ENCODE data around the gene LAMA2. TPM values are rescaled to one million over a fixed set of nuclear protein-coding genes. Genes with fewer than 3 reads are reported as not detected.
"Not testable (repeated sequence)": the region's sequence is repeated elsewhere in the genome, so short reads cannot be mapped to it uniquely, and the experiment has no call there.

LAMA2 gene
- total RNA-seq, 4 donors from 2014 or later: 15.4 to 55.3 (median 38.7) TPM

DNA sequence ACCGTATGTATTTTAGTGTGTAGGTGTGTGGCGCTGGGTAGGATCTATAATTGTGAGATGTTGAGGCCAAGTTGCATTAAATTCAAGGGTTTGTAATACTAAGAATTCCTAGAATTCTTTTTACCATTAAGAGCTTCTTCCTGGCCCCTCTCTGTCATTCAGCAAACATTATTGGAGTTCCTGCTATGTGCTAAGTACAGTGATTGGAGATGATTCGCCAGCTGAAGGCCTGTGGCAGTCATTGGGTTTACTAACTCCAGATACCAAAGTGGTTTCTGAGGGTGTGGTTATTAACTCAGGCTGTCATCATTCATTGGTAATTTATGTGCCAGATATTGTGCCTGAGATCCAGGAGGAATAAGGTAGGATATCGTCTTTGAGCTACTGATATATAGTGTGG is 167.1 kb downstream of the LAMA2 start:
- Histone ChIP-seq H3K27ac (no peak overlapping the region), H3K4me3 (no peak overlapping the region), H3K27me3 (no peaks in the 10 kb centered on the region), H3K4me1 (no peaks in the 10 kb centered on the region), H3K9me3 (no peaks in the 10 kb centered on the region), H3K36me3 (no peaks in the 10 kb centered on the region)
- no peak for TF ChIP-seq POLR2A (IDR thresholded peaks at IDR 0.05)
- no peak for TF ChIP-seq CTCF (IDR thresholded peaks at IDR 0.05)
- DNase-seq: no peak

DNA sequence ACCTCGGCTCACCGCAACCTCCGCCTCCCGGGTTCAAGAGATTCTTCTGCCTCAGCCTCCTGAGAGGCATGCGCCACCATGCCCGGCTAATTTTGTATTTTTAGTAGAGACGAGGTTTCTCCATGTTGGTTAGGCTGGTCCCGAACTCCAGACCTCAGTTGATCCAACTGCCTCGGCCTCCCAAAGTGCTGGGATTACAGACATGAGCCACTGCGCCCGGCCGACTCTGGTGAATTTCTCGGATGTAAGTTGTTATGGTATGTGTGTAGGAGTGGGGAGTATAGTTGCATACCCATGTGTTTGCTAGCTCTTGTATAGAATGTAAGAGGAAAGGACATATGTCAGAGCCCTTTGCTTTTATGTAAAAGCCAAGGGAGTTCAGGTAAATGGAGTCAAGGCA is 170.2 kb downstream of the LAMA2 start:
- not testable (repeated sequence) for H3K9me3 ChIP-seq, H3K27me3 ChIP-seq, H3K4me3 ChIP-seq, H3K36me3 ChIP-seq, DNase-seq, H3K4me1 ChIP-seq, H3K27ac ChIP-seq

GRCh38 chr6:129055796-129056195 is 172.9 kb downstream of the LAMA2 start:
- DNase-seq: no peak
- Histone ChIP-seq H3K27me3 (no peaks in the 10 kb centered on the region), H3K36me3 (no peaks in the 10 kb centered on the region), H3K9me3 (no peaks in the 10 kb centered on the region), H3K4me1 (no peaks in the 10 kb centered on the region), H3K4me3 (no peak overlapping the region), H3K27ac (no peak overlapping the region)
- TF ChIP-seq CTCF (IDR thresholded peaks at IDR 0.05) (no peak), POLR2A (IDR thresholded peaks at IDR 0.05) (no peak)

- Histone ChIP-seq H3K4me3 (no peak overlapping the region), H3K4me1 (no peaks in the 10 kb centered on the region), H3K27ac (no peak overlapping the region), H3K9me3 (no peaks in the 10 kb centered on the region), H3K27me3 (no peaks in the 10 kb centered on the region), H3K36me3 (no peaks in the 10 kb centered on the region)
- no peak for DNase-seq
- no peak for TF ChIP-seq CTCF (IDR thresholded peaks at IDR 0.05)
- TF ChIP-seq POLR2A (IDR thresholded peaks at IDR 0.05): no peak
Observed at GRCh38 chr6:129059650-129060049, 176.7 kb downstream of the LAMA2 start.

- Histone ChIP-seq H3K27ac (no peak overlapping the region), H3K9me3 (no peaks in the 10 kb centered on the region), H3K36me3 (no peaks in the 10 kb centered on the region), H3K4me1 (no peaks in the 10 kb centered on the region), H3K27me3 (no peaks in the 10 kb centered on the region), H3K4me3 (no peak overlapping the region)
- TF ChIP-seq CTCF (IDR thresholded peaks at IDR 0.05) (no peak), POLR2A (IDR thresholded peaks at IDR 0.05) (no peak)
- DNase-seq: no peak
Observed at GRCh38 chr6:129069006-129069405, 186.1 kb downstream of the LAMA2 start.

- H3K4me1 ChIP-seq: no peaks in the 10 kb centered on the region
- DNase-seq: no peak
- H3K4me3 ChIP-seq: no peak overlapping the region
- no peak overlapping the region for H3K27ac ChIP-seq
- H3K27me3 ChIP-seq: no peaks in the 10 kb centered on the region
- no peaks in the 10 kb centered on the region for H3K36me3 ChIP-seq
- H3K9me3 ChIP-seq: no peaks in the 10 kb centered on the region
- no peak for TF ChIP-seq POLR2A (IDR thresholded peaks at IDR 0.05)
- no peak for TF ChIP-seq CTCF (IDR thresholded peaks at IDR 0.05)
Observed at GRCh38 chr6:129073051-129073450, 190.1 kb downstream of the LAMA2 start.
